Mammary epithelial cell (primary cell): ENCODE results near the gene HSPA13.

Source experiments
- CTCF ChIP-seq, 2 donors: IDR thresholded peaks in 1 of 2; conservative IDR thresholded peaks in 1 of 2; 2 replicates each; pipeline ENCODE4 v1.5.1; 2011 to 2012; ENCODE audit warnings: inconsistent platforms in 2 of 2, low read length in 2 of 2, mild to moderate bottlenecking in 2 of 2, control low read depth in 1 of 2, low read depth in 1 of 2; ENCODE audit not compliant: insufficient read depth in 1 of 2; ENCODE audit errors: extremely low read depth in 1 of 2
- EZH2 ChIP-seq: IDR thresholded peaks from 2 replicates; pipeline ENCODE4 v1.6.1; 2012; ENCODE audit warnings: low read length, inconsistent platforms, borderline replicate concordance

GRCh38 chr21:14376854-14377253, 6.1 kb downstream of the HSPA13 start:
- peak; percentile 3 for TF ChIP-seq CTCF (conservative IDR thresholded peaks at IDR 0.05 in 1 of 2, IDR thresholded peaks at IDR 0.05 in 1 of 2; ENCODE audit: extremely low read depth in 1 of 2, insufficient read depth in 1 of 2, low read depth in 1 of 2, low read length in 2 of 2)
- no peak for TF ChIP-seq EZH2
